K562 (cell line): Measurements from ENCODE around the gene UFC1. TPM values are rescaled to one million over a fixed set of nuclear protein-coding genes. Genes with fewer than 3 reads are reported as not detected.

Experiments used
- CC2D1A ChIP-seq: fragments of 450-650 bp; IDR thresholded peaks from 2 replicates; pipeline ENCODE4 v1.6.1; 2017; ENCODE audit warnings: mild to moderate bottlenecking
- CREB1 ChIP-seq, 2 experiments: sonication (generic) in 1 of 2; formaldehyde crosslinking in 1 of 2; IDR thresholded peaks; 2 replicates each; pipeline versions ENCODE4 v1.6.1 to v1.8.0; 2012 to 2022; ENCODE audit warnings: inconsistent platforms in 1 of 2, mild to moderate bottlenecking in 1 of 2, missing genetic modification reagents in 1 of 2, moderate library complexity in 1 of 2
- CREBBP ChIP-seq: IDR thresholded peaks from one replicate; pipeline ENCODE4 v1.6.1; 2012; ENCODE audit warnings: low read depth, mild to moderate bottlenecking, control low read depth, inconsistent platforms, low read length
- FUS ChIP-seq: fragments of 200-400 bp; formaldehyde crosslinking; optimal IDR thresholded peaks from 2 replicates; pipeline ENCODE3; 2017; ENCODE audit warnings: low read depth, low read length
- HDGF ChIP-seq: fragments of 450-650 bp; IDR thresholded peaks from 2 replicates; pipeline ENCODE4 v1.6.1; 2016
- MTA2 ChIP-seq: fragments of 450-650 bp; IDR thresholded peaks from 2 replicates; pipeline ENCODE4 v1.6.1; 2016; ENCODE audit warnings: low read depth
- MYBL2 ChIP-seq, 2 experiments: fragments of 450-650 bp in 1 of 2; sonication (generic) in 1 of 2; formaldehyde crosslinking in 1 of 2; IDR thresholded peaks; 2 replicates each; pipeline versions ENCODE4 v1.6.1 to v1.8.1; 2017 to 2022; ENCODE audit warnings: borderline replicate concordance in 1 of 2, inconsistent platforms in 1 of 2, low read depth in 1 of 2, mild to moderate bottlenecking in 1 of 2, missing genetic modification reagents in 1 of 2, moderate library complexity in 1 of 2
- NCOA2 ChIP-seq, 2 experiments: fragments of 450-650 bp; IDR thresholded peaks; 2 replicates each; pipeline ENCODE4 v1.6.1; 2018; ENCODE audit warnings: mild to moderate bottlenecking in 2 of 2, moderate library complexity in 1 of 2; ENCODE audit not compliant: partially characterized antibody in 2 of 2
- RREB1 ChIP-seq: fragments of 250-450 bp; sonication (Bioruptor Pico); IDR thresholded peaks from 2 replicates; pipeline ENCODE4 v1.4.0; 2020
- SIN3A ChIP-seq, 2 experiments: fragments of 150-350 bp in 1 of 2; IDR thresholded peaks; 2 replicates each; pipeline ENCODE4 v1.6.1; 2011 to 2016; ENCODE audit warnings: borderline replicate concordance in 2 of 2, low read depth in 2 of 2, low read length in 2 of 2, mild to moderate bottlenecking in 2 of 2, moderate library complexity in 2 of 2; ENCODE audit not compliant: control insufficient read depth in 1 of 2
- SPI1 ChIP-seq: IDR thresholded peaks from 2 replicates; pipeline ENCODE4 v1.6.1; 2011; ENCODE audit warnings: low read depth, low read length, control low read depth, borderline replicate concordance
- TBP ChIP-seq: optimal IDR thresholded peaks from 2 replicates; pipeline ENCODE3; 2011; ENCODE audit warnings: low read depth, low read length, improper control_type of control experiment
- ZBTB33 ChIP-seq: sonication (generic); formaldehyde crosslinking; IDR thresholded peaks from 2 replicates; pipeline ENCODE4 v1.8.1; 2023; ENCODE audit warnings: mild to moderate bottlenecking, missing genetic modification reagents
- ZFP91 ChIP-seq: sonication (generic); formaldehyde crosslinking; IDR thresholded peaks from 2 replicates; pipeline ENCODE4 v1.8.0; 2022; ENCODE audit warnings: mild to moderate bottlenecking, missing genetic modification reagents
- ZNF3 ChIP-seq: fragments of 250-450 bp; sonication (Bioruptor Pico); IDR thresholded peaks from 2 replicates; pipeline ENCODE4 v1.5.0; 2021; ENCODE audit warnings: mild to moderate bottlenecking, moderate library complexity
- ZNF408 ChIP-seq: fragments of 250-450 bp; sonication (Bioruptor Pico); IDR thresholded peaks from 2 replicates; pipeline ENCODE4 v1.4.0; 2020; ENCODE audit warnings: low read depth, mild to moderate bottlenecking, moderate library complexity
- ZNF584 ChIP-seq: fragments of 200-800 bp; sonication (Bioruptor generic); IDR thresholded peaks from 2 replicates; pipeline ENCODE4 v1.6.1; 2016; ENCODE audit warnings: low read depth, mild to moderate bottlenecking, missing genetic modification characterization, missing compliant biosample characterization
- ZSCAN29 ChIP-seq: fragments of 450-650 bp; IDR thresholded peaks from 2 replicates; pipeline ENCODE4 v1.6.1; 2017
- polyA plus RNA-seq, 8 experiments: library from polyadenylated mRNA; depleted of rRNA in 4 of 8; stranded (reverse) in 5 of 8; unstranded in 3 of 8; fragments of >200 nt; fragmentation: Nextera tagmentation in 2 of 8; fragmentation: Illumina TruSeq in 1 of 8; extraction: Ambion mirVana in 2 of 8; extraction: Trizol in 1 of 8; gene quantifications; 2 replicates each; pipeline versions ENCODE4 v1.2.1 to v1.2.3, GENCODE V29; 2011 to 2014; ENCODE audit warnings: inconsistent platforms in 1 of 8, missing spikeins in 1 of 8
- total RNA-seq, 7 experiments: library from RNA; depleted of rRNA in 6 of 7; stranded (reverse); fragments of >200 nt in 6 of 7; fragmentation: Illumina TruSeq in 2 of 7; extraction: Trizol in 2 of 7; gene quantifications; 2 replicates each; pipeline versions ENCODE4 v1.2.1 to v1.2.3, GENCODE V29; 2011 to 2021; ENCODE audit warnings: low replicate concordance in 1 of 7

Gene UFC1
- total and polyA plus RNA-seq, 9 of the 15 experiments (the other 6 are each of a cell fraction or from before 2014, with no cell fraction given), result 92.8 to 220 (median 161) TPM

- TF ChIP-seq MYBL2 (IDR thresholded peaks at IDR 0.05; ENCODE audit: low read depth) (no peak; the same call in 1 of the 2 replicates), MYBL2 (CRISPR knock-in tag; IDR thresholded peaks at IDR 0.05; ENCODE audit: borderline replicate concordance) (no peak), MTA2 (0 out of 2 replicates have a peak, but pooled peaks have one; percentile 13), ZBTB33 (CRISPR knock-in tag) (peak; percentile 62), NCOA2 (IDR thresholded peaks at IDR 0.05; ENCODE audit: partially characterized antibody in 2 of 2) (no peak), ZSCAN29 (peak; percentile 72; the same call in 1 of the 2 replicates), SIN3A (IDR thresholded peaks at IDR 0.05; ENCODE audit: borderline replicate concordance in 2 of 2, control insufficient read depth in 1 of 2, low read depth in 2 of 2, low read length in 2 of 2) (no peak; a peak in 1 of 4 replicates), RREB1 (CRISPR knock-in tag) (no peak), CREBBP (no peak), CC2D1A (no peak), TBP (peak; percentile 63), CREB1 (IDR thresholded peaks at IDR 0.05) (peak; percentile 59), CREB1 (CRISPR knock-in tag; IDR thresholded peaks at IDR 0.05) (no peak; the same call in 1 of the 2 replicates), ZNF408 (CRISPR knock-in tag) (no peak), SPI1 (no peak), HDGF (no peak), FUS (peak; percentile 45), ZNF3 (CRISPR knock-in tag) (no peak), ZFP91 (CRISPR knock-in tag) (no peak), ZNF584 (CRISPR knock-in tag) (no peak; the same call in 1 of the 2 replicates)
Observed at GRCh38 chr1:161132410-161133219, 21.2 kb upstream of the UFC1 start, which contains the start of gene DEDD (continued).
